Stimulated activated naive CD8-positive, alpha-beta T cell treated with anti-CD3 and anti-CD28 coated beads, Interleukin-15, Interleukin-2, amounts not matched to agents 100 U/mL and 50 U/mL, for 24 hours (primary cell): ENCODE results near the gene CDYL.
"Not testable (repeated sequence)": the region's sequence is repeated elsewhere in the genome, so short reads cannot be mapped to it uniquely, and the experiment has no call there.

Experiments used
- ATAC-seq: fragments of 150-1000 bp; cut with Tn5 transposase; one replicate; pipeline ENCODE4 v1.10.0; 2021
- DNase-seq: peaks from one replicate; pipeline ENCODE4 v3.0.0; 2021

Gene CDYL

DNA sequence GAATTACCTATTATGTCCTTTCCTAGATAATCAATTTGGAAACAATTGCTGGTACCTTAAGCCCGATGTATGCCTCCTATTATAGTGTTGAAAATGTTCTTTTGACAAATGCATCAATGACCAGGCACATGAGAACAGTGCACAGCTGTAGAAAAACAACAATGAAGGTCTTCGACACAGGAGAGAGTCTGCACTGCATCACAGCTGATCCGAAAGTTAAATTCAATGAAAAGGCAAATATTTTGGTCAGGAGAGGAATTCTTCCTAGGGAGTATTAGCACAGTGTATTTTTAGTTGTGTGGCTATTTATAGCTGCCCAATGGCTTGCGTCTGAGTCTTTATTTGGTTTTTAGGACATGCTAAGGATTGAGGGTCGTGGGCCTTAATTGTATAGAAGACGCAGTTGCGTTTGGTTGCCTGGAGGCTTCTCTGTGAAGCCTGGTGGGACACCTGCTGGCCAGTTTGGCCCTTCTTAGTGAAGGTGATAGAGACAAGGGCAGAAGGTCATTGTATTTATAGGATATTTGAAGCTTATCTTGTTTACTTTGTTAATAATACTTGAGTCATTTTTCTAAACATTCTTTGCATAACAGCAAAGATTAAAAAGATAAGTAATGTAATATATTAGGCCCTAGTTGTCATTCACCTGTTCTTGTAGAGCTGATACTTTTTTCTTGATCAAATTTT, 72.3 kb downstream of the CDYL start:
- DNase-seq (no peak), ATAC-seq (no peak)

DNA sequence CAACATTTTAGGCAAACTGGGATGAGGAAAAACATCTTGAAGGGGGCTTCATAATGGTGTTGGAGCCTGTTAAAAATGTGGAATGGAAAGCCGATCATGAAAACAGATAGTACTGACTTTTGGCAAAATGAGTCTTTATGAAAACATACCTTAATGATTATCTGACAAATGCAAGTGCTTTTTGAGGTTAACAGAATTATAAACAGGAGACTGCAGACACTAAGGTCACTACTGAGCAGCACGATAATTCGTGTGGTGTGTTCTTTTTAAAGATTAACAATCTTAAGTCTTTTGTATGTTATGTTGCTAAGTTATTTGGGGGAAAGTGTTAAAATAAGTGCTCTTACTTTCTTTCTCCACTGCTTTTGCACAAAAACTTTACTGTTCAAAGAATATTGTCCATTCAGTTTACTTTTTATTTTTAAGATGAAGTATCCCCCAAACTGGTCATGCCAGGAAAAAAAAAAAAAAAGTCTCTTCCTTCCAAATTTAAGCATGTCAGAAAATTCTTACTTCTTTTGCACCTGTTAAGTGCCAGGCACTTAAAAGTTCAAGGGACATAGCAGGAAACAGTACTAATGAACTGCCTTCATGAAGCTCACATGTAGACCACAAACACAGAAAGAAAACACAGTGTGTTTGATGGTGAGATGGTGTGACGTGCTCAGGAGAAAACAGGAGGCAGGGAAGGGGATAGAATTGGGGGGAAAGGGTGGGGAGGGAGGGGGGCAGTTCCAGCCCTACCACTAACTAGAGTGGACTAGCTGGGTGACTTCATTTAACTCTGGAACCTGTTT, 73.2 kb downstream of the CDYL start:
- ATAC-seq = no peak
- DNase-seq = no peak

DNA sequence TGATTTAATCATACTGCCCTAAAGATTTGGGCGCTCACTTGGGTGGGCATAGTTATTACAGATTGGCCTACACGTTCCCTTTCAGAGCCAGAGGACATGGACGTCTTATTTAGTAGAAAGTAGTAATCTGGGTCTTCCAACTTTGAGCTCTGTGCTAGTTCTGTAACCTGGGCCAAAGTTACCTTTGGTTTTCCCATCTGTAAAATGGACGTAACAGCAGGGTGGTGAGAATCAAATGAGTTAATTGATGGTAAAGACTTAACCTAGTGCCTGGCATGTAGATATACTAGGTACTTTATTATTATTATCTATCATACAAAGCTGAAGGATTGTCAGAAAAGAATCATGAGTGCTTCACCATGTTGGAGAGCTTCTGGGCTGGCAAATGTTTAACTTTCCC, 74.8 kb downstream of the CDYL start:
- DNase-seq (no peak), ATAC-seq (no peak)

GRCh38 chr6:4852186-4852585, 76.0 kb downstream of the CDYL start:
- ATAC-seq = not testable (repeated sequence)

DNA sequence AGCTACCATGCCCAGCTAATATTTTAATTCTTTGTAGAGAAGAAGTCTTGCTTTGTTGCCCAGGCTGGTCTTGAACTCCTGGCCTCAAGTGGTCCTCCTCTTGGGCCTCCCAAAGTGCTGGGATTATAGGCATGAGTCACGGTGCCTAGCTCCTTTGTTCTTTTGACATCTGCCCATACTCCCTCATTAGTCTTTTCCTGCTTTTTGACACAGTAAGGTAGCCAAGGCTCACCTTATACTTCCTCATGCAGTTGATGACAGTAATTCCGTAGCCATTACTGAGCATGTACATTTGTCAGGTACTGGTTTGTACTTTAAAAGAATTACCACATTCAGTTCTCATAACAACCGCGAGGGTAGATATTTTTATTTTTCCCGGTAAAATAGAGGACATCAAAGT, 76.7 kb downstream of the CDYL start:
- ATAC-seq (no peak), DNase-seq (no peak)

More at GRCh38 chr6:4852186-4852585, 76.0 kb downstream of the CDYL start:
- not testable (repeated sequence) for DNase-seq

- DNase-seq = no peak
- ATAC-seq = no peak
These were observed 77.1 kb downstream of the CDYL start for GRCh38 chr6:4853349-4853748.

GRCh38 chr6:4853782-4854511, 77.7 kb downstream of the CDYL start:
- DNase-seq (peak; percentile 7), ATAC-seq (peak; percentile 84)

DNA sequence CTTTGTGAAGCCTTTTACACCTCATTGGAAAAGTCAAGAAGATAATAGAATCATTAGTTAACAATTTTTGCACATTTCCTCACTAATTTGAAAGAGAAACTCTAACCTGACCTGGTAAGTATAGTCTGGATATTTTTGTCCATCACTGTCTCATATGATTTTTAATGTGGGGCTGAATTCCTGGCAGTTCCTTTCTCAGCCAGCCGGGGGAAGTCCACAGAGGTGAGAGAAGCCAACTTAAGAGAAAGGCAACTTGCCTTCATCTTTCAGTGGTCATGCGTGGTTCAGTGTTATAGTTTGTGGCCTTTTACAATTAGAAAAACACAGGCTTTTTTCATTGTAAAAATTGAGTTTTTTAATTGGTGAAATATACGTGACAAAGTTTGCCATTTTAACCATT, 80.6 kb downstream of the CDYL start:
- ATAC-seq (no peak), DNase-seq (no peak)

GRCh38 chr6:4858194-4859015, 82.2 kb downstream of the CDYL start:
- ATAC-seq = no peak
- DNase-seq = no peak

DNA sequence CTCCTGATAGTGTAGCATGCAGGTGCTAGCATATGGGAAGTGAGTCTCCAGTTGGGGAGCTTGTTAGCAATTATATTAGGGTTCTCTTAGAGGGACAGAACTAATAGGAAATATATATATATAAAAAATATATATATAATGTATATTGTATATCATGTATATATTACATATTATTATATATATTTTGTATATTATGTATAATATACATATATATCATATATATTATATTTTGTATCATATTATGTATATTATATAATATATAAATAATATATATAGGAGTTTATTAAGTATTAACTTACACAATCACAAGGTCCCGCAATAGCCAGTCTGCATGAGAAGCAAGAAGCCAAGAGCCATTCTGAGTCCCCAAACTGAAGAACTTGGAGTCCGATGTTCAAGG, 84.2 kb downstream of the CDYL start:
- DNase-seq = no peak
- no peak for ATAC-seq

DNA sequence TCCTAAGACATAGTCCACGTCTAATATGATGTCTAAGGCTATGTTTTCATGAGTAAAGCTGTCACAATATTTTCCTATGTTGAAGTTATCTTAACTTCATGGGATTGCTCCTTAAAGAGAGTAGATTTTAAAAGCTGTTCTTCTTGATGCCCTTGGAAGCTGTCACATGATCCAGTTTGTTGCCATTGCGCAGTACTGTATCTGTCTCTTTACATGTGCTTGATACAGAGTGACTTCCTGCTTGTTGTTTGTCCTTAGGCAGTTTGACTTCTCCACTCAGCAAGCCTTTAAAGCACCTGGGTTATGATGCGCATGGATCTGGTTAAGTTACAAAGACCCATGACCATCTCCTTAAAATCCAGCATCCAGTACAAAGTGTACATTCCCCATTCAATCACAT, 85.4 kb downstream of the CDYL start:
- no peak for ATAC-seq
- DNase-seq = no peak

DNA sequence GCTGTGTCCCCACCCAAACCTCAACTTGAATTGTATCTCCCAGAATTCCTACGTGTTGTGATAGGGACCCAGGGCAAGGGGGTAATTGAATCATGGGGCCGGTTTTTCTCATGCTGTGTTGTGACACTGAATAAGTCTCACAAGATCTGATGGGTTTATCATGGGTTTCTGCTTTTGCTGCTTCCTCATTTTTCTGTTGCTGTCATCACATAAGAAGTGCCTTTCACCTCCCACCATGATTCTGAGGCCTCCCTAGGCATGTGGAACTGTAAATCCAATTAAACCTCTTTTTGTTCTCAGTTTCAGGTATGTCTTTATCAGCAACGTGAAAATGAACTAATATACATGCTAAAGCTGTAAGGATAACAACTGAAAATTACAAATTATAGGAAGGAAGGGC, 88.3 kb downstream of the CDYL start:
- DNase-seq (no peak), ATAC-seq (no peak)

- not testable (repeated sequence) for DNase-seq, ATAC-seq
These were observed 88.8 kb downstream of the CDYL start for GRCh38 chr6:4865006-4865405.

GRCh38 chr6:4870821-4871494, 94.8 kb downstream of the CDYL start:
- no peak for DNase-seq
- no peak for ATAC-seq

DNA sequence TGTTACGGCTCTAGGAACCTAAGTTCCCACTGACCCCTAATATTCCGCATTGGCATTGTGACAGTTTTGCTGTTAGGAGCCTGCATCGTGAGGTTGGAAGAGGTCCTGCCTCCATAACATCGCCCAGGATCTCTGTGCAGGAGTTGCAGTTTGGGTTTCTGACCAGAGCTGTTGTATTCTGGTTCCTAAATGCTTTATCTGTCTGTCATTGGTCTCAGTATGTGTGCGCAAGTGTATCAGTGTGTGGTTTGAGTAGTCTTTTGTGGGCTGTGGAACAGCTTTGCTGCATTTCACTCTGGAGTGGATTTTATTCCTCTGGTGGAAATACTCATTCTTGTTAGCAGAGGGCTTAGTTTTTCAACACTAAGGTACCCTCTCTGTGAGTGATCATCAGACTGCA, 95.6 kb downstream of the CDYL start:
- DNase-seq = no peak
- ATAC-seq = no peak

DNA sequence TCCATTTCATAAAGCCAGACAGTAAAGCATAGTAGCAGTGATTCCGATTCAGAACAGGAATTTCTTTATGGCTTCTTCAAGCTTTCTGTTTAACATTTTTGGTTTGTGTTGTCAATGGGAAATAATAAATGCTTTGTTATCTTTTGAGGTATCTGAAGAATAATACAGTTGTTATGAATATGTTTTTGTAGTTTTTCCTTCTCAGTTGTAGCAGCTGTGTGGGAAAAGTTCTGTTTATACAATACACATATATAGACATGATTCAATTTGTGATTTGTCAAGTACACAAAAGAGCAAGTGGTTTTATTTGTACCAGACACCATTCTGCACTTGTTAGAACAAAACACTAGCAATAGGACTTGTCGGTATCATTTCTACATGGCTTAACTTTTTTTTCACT, 96.6 kb downstream of the CDYL start:
- no peak for DNase-seq
- ATAC-seq = no peak

GRCh38 chr6:4873928-4874327, 97.7 kb downstream of the CDYL start:
- ATAC-seq = no peak
- DNase-seq = no peak

DNA sequence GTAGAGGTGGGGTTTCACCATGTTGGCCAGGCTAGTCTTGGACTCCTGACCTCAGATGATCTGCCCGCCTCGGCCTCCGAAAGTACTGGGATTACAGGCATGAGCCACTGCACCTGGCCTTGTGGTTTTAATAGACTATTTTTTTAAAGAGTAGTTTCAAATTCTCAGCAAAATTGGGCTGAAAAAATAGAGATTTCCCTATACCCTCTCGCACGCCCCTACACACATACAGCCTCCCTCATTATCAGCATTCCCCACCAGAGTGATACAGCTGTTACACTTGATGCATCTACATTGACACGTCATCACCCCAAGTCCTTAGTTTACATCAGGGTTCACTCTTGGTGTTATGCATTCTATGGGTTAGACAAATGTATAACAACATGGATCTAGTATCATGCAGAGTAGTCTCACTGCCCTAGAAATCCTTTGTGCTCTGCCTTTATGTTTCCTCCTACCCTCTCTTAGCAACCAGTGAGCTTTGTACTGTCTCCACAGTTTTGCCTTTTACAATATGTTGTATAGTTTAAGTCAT, 103.6 kb downstream of the CDYL start:
- ATAC-seq (no peak), DNase-seq (no peak)

DNA sequence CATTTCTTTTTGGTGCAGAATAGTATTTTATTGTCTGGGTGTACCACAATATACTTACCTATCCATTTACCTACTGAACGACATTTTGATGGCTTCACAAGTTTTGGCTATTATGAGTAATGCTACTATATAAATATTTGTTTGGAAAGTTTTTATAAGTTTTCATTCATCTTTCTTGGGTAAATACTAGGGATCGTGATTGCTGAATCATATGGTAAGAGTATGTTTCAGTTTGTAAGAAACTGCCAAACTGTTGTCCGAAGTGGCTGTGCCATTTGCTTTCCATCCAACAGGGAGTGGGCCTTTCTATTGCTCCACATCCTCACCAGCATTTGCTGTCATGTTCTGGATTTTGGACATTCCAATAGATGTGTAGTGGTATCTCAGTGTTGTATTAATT, 104.2 kb downstream of the CDYL start:
- ATAC-seq = no peak
- DNase-seq = no peak

DNA sequence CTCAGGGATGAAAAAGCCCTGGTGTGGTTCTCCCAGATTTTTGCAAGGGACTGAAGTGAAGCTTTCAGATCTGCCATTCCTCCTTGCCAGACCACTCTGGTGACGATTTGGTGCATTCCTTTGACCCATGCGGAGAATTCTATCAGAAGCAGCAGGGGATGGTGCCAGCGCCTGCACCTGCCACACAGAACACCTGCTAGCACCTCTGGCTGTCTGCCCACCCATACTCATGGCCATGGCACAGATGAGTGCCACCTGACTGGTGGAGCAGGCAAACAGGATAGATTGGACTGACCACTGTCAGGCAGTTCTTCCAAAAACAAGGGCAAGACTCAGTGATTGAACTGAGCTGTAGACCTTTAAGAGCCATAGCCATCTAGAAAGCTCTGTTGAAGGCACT, 107.1 kb downstream of the CDYL start:
- ATAC-seq = no peak
- DNase-seq = no peak

GRCh38 chr6:4884646-4885340, 108.6 kb downstream of the CDYL start:
- DNase-seq = no peak
- no peak for ATAC-seq
